Measurements from ENCODE around the gene EFNA5.

- TF ChIP-seq EZH2 (IDR thresholded peaks at IDR 0.05; ENCODE audit: insufficient read depth, poor library complexity, severe bottlenecking) (no peak), EZH2phosphoT487 (IDR thresholded peaks at IDR 0.05; ENCODE audit: insufficient read depth, low read depth) (no peak)
Observed at GRCh38 chr5:107699425-107699824, 28.7 kb upstream of the EFNA5 start.
